Cardiac muscle cell (in vitro differentiated cells and primary cell): ENCODE measurements around the gene IL3RA. TPM values are rescaled to one million over a fixed set of nuclear protein-coding genes. Genes with fewer than 3 reads are reported as not detected.

Source experiments
- DNase-seq, 2 donors: peaks; one replicate each; pipeline versions ENCODE4 v3.0.0 to v3.0.0-alpha.2; 2010 to 2017; ENCODE audit warnings: low read depth in 1 of 2, low spot score in 1 of 2
- H3K27ac ChIP-seq: fragments of 200-600 bp; sonication (generic); 2 replicates; pipeline ENCODE4 v1.5.1; 2016
- H3K27me3 ChIP-seq: fragments of 200-600 bp; sonication (generic); 2 replicates; pipeline ENCODE4 v1.6.0; 2016; ENCODE audit warnings: control low read depth
- H3K36me3 ChIP-seq: fragments of 200-600 bp; sonication (generic); 2 replicates; pipeline ENCODE4 v1.5.1; 2016; ENCODE audit warnings: control low read depth
- H3K4me1 ChIP-seq: fragments of 200-600 bp; sonication (generic); 2 replicates; pipeline ENCODE4 v1.8.1; 2017; ENCODE audit warnings: low read depth, mild to moderate bottlenecking, mixed run types
- H3K4me3 ChIP-seq: fragments of 200-600 bp; sonication (generic); 2 replicates; pipeline ENCODE4 v1.5.1; 2016; ENCODE audit warnings: mild to moderate bottlenecking
- H3K9me3 ChIP-seq: fragments of 200-600 bp; sonication (generic); 2 replicates; pipeline ENCODE4 v1.5.1; 2017; ENCODE audit warnings: low read depth, mild to moderate bottlenecking, control low read depth
- CTCF ChIP-seq: IDR thresholded peaks from 2 replicates; pipeline ENCODE4 v1.5.1; 2012; ENCODE audit warnings: low read depth, mild to moderate bottlenecking, low read length
- polyA plus RNA-seq: library from polyadenylated mRNA; unstranded; fragments of >200 nt; fragmentation: Nextera tagmentation; extraction: Ambion mirVana; gene quantifications from 2 replicates; pipeline ENCODE4 v1.2.1, GENCODE V29; 2016
- total RNA-seq: library from RNA; depleted of rRNA; stranded (reverse); fragments of >200 nt; gene quantifications from 2 replicates; pipeline ENCODE4 v1.2.3, GENCODE V29; 2016

Gene IL3RA
- total and polyA plus RNA-seq, 2 experiments from 2014 or later, result 5.3 TPM; not detected in 1

DNA sequence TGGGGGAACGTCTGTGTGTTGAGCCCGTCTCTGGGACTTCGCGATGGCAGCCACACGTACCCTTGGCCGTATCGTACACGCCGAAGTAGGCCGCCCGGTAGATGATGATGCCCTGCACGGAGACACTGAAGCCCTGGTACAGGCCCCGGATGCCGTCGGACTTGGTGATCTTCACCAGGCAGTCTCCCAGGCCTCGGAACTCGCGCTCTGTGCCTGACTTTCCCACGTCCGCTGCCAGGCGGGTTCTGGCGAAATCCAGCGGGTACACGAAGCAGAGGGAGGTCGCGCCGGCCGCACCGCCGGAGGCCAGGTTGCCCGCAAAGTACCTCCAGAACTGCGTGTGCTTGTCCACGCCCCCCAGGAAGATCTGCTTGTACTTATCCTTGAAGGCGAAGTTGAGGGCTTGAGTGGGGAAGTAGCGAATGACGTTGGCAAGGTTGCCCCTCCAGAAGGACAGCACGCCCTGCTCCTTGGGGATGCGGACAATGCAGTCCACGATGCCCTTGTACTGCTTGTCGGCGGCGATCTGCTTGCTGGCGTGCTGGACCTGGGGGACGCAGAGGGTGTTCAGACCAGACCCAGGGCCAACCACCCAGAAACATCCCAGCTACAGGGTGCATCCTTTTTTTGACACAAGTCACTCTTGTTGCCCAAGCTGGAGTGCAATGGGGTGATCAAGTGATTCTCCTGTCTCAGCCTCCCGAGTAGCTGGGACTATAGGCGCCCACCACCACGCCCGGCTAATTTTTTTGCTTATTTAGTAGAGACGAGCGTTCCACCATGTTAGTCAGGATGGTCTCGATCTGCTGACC is 52.8 kb downstream of the IL3RA start:
- Histone ChIP-seq H3K4me3 (no peak overlapping the region), H3K36me3 (peaks cover 53% of the 10 kb centered on the region)
- DNase-seq, result no peak

DNA sequence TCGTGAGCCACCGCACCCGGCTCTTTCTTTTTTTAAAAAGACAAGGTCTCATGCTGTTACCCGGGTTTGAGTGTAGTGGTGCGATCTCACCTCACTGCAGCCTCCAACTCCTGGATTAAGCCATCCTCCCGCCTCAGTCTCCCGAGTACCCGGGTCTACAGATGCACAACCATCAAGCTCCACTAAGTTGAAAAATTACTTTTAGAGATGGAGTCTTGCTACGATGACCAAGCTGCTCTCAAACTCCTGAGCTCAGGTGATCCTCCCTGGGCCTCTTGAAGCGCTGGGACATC is 53.4 kb downstream of the IL3RA start:
- DNase-seq, result no peak
- no peak overlapping the region for H3K4me3 ChIP-seq
- no peaks in the 10 kb centered on the region for H3K27me3 ChIP-seq
- peaks cover 14% of the 10 kb centered on the region for H3K4me1 ChIP-seq
- no peaks in the 10 kb centered on the region for H3K9me3 ChIP-seq
- no peak for TF ChIP-seq CTCF
- peaks cover 52% of the 10 kb centered on the region for H3K36me3 ChIP-seq
- no peak overlapping the region for H3K27ac ChIP-seq

More for the DNA sequence above, 52.8 kb downstream of the IL3RA start:
- TF ChIP-seq CTCF, result no peak
- Histone ChIP-seq H3K4me1 (peaks cover 14% of the 10 kb centered on the region), H3K27ac (no peak overlapping the region), H3K27me3 (no peaks in the 10 kb centered on the region), H3K9me3 (no peaks in the 10 kb centered on the region)

- peak overlapping the region; percentile 99 for H3K27ac ChIP-seq
- peaks cover 14% of the 10 kb centered on the region for H3K4me1 ChIP-seq
- peak overlapping the region; percentile 89 for H3K4me3 ChIP-seq
- no peak for DNase-seq
- H3K36me3 ChIP-seq, result peaks cover 43% of the 10 kb centered on the region
- H3K9me3 ChIP-seq, result no peaks in the 10 kb centered on the region
- TF ChIP-seq CTCF, result no peak
- no peaks in the 10 kb centered on the region for H3K27me3 ChIP-seq
Measured at GRCh38 chrX:1390621-1391369, 54.2 kb downstream of the IL3RA start.

- TF ChIP-seq CTCF, result no peak
- Histone ChIP-seq H3K9me3 (no peaks in the 10 kb centered on the region), H3K27ac (peak overlapping the region; percentile 99)
Measured at GRCh38 chrX:1391370-1391706, 54.8 kb downstream of the IL3RA start.

DNA sequence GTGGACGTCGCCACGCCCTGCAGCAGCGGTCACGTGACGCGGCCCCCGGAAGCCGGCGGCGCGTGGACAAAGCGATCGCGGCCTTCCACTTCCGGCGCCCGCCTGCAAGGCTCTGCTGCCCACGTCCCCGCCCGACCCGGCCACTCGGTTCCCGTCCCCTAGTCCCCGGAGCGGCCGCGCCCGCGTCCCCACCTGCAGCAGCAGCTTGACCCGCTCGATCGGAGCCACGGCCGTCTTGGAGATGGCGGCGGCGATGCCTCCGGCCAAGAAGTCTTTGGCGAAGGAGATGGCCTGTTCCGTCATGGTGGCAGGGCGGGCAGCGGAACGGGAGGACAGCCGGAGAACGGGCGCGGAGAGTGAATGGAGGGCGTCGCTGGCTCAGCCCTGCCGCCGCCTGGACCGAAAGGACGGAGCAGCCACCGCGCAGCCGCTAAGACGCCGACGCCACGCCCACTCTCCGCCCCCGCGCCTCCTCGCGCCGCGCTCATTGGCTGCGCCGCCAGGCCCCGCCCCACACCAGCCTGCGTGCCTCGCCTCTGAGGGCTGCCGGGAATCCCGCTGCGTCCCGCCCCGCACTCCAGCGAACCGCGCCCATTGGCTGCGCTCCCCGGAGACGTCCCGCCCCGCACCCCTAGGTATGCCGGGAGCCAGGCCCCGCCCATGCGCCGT is 55.3 kb downstream of the IL3RA start, which contains the start of gene SLC25A6:
TSS of gene SLC25A6 (minus strand) at position 407 of the 669 bp plus-strand sequence. CDS start at position 303, 104 bp downstream.
- DNase-seq, result peak; percentile 99
- TF ChIP-seq CTCF, result peak; percentile 2
- Histone ChIP-seq H3K36me3 (peaks cover 33% of the 10 kb centered on the region), H3K9me3 (no peaks in the 10 kb centered on the region), H3K4me3 (peak within 1 kb of the TSS; percentile 89), H3K27ac (peak within 1 kb of the TSS; percentile 99), H3K4me1 (peaks cover 14% of the 10 kb centered on the region), H3K27me3 (no peaks in the 10 kb centered on the region)

More at GRCh38 chrX:1391370-1391706, 54.8 kb downstream of the IL3RA start:
- Histone ChIP-seq H3K27me3 (no peaks in the 10 kb centered on the region), H3K4me3 (peak overlapping the region; percentile 89), H3K36me3 (peaks cover 38% of the 10 kb centered on the region), H3K4me1 (peaks cover 14% of the 10 kb centered on the region)
- DNase-seq, result peak in 1 of 2 donors; percentile 94
